GM12878 (cell line): ENCODE results near the gene P2RX4. TPM values are rescaled to one million over a fixed set of nuclear protein-coding genes. Genes with fewer than 3 reads are reported as not detected.

Source experiments
- ATAC-seq: fragments of 200-7000 bp; cut with Tn5 transposase; 3 replicates; pipeline ENCODE4 v1.9.1; 2020; ENCODE audit warnings: mild to moderate bottlenecking, moderate library complexity
- BruUV-seq: library from RNA; stranded (reverse); fragments of 400-500 nt; replicated peaks from 2 replicates; lab custom pipeline; 2021; lab: Mats Ljungman, UMichigan
- CTCF ChIA-PET: fragments of 300-600 bp; sonication (Branson Sonifier 250); formaldehyde crosslinking; extraction: SDS; loops from one replicate; lab custom pipeline; 2021; ENCODE audit warnings: inconsistent platforms; lab: Yijun Ruan, JAX
- POLR2A ChIA-PET: fragments of 350-600 bp; formaldehyde crosslinking; extraction: SDS; loops from one replicate; lab custom pipeline; 2021; ENCODE audit warnings: inconsistent platforms; lab: Charles Lee
- RAD21 ChIA-PET: fragments of 300-600 bp; sonication (Branson Sonifier 250); formaldehyde crosslinking; loops from one replicate; lab custom pipeline; 2023; ENCODE audit warnings: antibody characterized with exemption; ENCODE audit not compliant: unreplicated experiment; lab: Charles Lee
- SMC1A ChIA-PET: fragments of 300-600 bp; sonication (Branson Sonifier 250); formaldehyde crosslinking; loops from one replicate; lab custom pipeline; 2023; ENCODE audit not compliant: unreplicated experiment, uncharacterized antibody; lab: Charles Lee
- DNase-seq: peaks from one replicate; pipeline ENCODE4 v3.0.0-alpha.2; 2011; ENCODE audit warnings: low read depth, low spot score
- FAIRE-seq: peaks from 3 replicates; lab custom pipeline; 2011; peaks lifted over from hg19 to GRCh38; lab: Jason Lieb, UNC
- H2AFZ ChIP-seq: 2 replicates; pipeline ENCODE4 v1.6.0; 2011; ENCODE audit warnings: low read depth, low read length, control low read depth; ENCODE audit not compliant: control insufficient read depth
- H3K27ac ChIP-seq: 2 replicates; pipeline ENCODE4 v1.5.1; 2011; ENCODE audit warnings: control low read depth; ENCODE audit not compliant: control insufficient read depth, insufficient read depth
- H3K27me3 ChIP-seq, 2 experiments: replicated peaks in 1 of 2; 2 replicates each; pipeline versions ENCODE4 v1.6.0 to v1.6.1; 2011; ENCODE audit warnings: low read length in 1 of 2; ENCODE audit not compliant: control insufficient read depth in 2 of 2, insufficient read depth in 2 of 2
- H3K36me3 ChIP-seq, 2 experiments: 2 replicates each; pipeline ENCODE4 v1.5.1; 2011; ENCODE audit warnings: low read length in 1 of 2; ENCODE audit not compliant: control insufficient read depth in 2 of 2, insufficient read depth in 2 of 2
- H3K4me1 ChIP-seq: 2 replicates; pipeline ENCODE4 v1.6.1; 2011; ENCODE audit warnings: mild to moderate bottlenecking, low read length, moderate library complexity, mixed read lengths; ENCODE audit not compliant: control insufficient read depth, insufficient read depth
- H3K4me2 ChIP-seq: 2 replicates; pipeline ENCODE4 v1.6.0; 2011; ENCODE audit warnings: control low read depth; ENCODE audit not compliant: control insufficient read depth, insufficient read depth
- H3K4me3 ChIP-seq: fragments of 200-600 bp; sonication (generic); 2 replicates; pipeline ENCODE4 v1.5.1; 2016
- H3K79me2 ChIP-seq: 2 replicates; pipeline ENCODE4 v1.6.0; 2011; ENCODE audit warnings: low read length; ENCODE audit not compliant: control insufficient read depth, insufficient read depth
- H3K9ac ChIP-seq: 2 replicates; pipeline ENCODE4 v1.8.0; 2011; ENCODE audit warnings: low read length, control low read depth, mixed read lengths; ENCODE audit not compliant: control insufficient read depth, insufficient read depth
- H3K9me3 ChIP-seq: replicated peaks from 3 replicates; pipeline ENCODE4 v1.5.1; 2011; ENCODE audit warnings: mild to moderate bottlenecking, low read length; ENCODE audit not compliant: control insufficient read depth, insufficient read depth
- H4K20me1 ChIP-seq: 2 replicates; pipeline ENCODE4 v1.6.0; 2011; ENCODE audit not compliant: control insufficient read depth, insufficient read depth
- E2F8 ChIP-seq: fragments of 450-650 bp; IDR thresholded peaks from 2 replicates; pipeline ENCODE4 v1.6.1; 2018; ENCODE audit warnings: mild to moderate bottlenecking, low read depth, moderate library complexity; ENCODE audit not compliant: partially characterized antibody
- IRF4 ChIP-seq: IDR thresholded peaks from 2 replicates; pipeline ENCODE4 v1.6.1; 2011; ENCODE audit warnings: low read depth, low read length
- KAT2A ChIP-seq: conservative IDR thresholded peaks from 2 replicates; pipeline ENCODE4 v1.6.1; 2011; ENCODE audit warnings: low read depth, low read length; ENCODE audit not compliant: control insufficient read depth
- KDM1A ChIP-seq: fragments of 200-600 bp; sonication (generic); IDR thresholded peaks from 2 replicates; pipeline ENCODE4 v1.6.1; 2016; ENCODE audit warnings: borderline replicate concordance
- KLF5 ChIP-seq: fragments of 450-650 bp; IDR thresholded peaks from 2 replicates; pipeline ENCODE4 v1.6.1; 2014; ENCODE audit warnings: mild to moderate bottlenecking; ENCODE audit not compliant: partially characterized antibody
- LARP7 ChIP-seq: fragments of 450-650 bp; IDR thresholded peaks from 2 replicates; pipeline ENCODE4 v1.6.1; 2017; ENCODE audit warnings: mild to moderate bottlenecking
- RCOR1 ChIP-seq: conservative IDR thresholded peaks from 2 replicates; pipeline ENCODE4 v1.6.1; 2012; ENCODE audit warnings: low read depth, low read length, improper control_type of control experiment
- TCF12 ChIP-seq: IDR thresholded peaks from 2 replicates; pipeline ENCODE4 v1.6.1; 2011; ENCODE audit warnings: low read depth, mild to moderate bottlenecking, low read length
- WGBS: methylation state at CpG from one replicate; pipeline ENCODE4 v1.1.6; 2016; ENCODE audit warnings: low lambda C conversion rate; ENCODE audit not compliant: insufficient replicate concordance, insufficient coverage; ENCODE audit errors: missing lambda C conversion rate; 5-methylcytosine and 5-hydroxymethylcytosine counted together
- in situ Hi-C: fragments of 300-500 bp; cut with MboI; formaldehyde crosslinking; loops from 9 replicates; pipeline ENCODE4 v1.14.3; 2018; ENCODE audit warnings: mixed read lengths
- intact Hi-C: fragments of 100-400 bp; cut with micrococcal nuclease; formaldehyde crosslinking; loops from one replicate; pipeline ENCODE4 v1.14.2; 2022; ENCODE audit not compliant: unreplicated experiment
- polyA plus RNA-seq, 11 experiments: library from polyadenylated mRNA; depleted of rRNA in 4 of 11; unstranded in 6 of 11; stranded (reverse) in 5 of 11; fragments of >200 nt; fragmentation: Nextera tagmentation in 4 of 11; fragmentation: Illumina TruSeq in 1 of 11; extraction: Ambion mirVana in 4 of 11; extraction: Trizol in 1 of 11; gene quantifications; 1 replicate in 1 of 11; 2 replicates in 10 of 11; pipeline versions ENCODE4 v1.2.1 to v1.2.3, GENCODE V29; 2011 to 2016; ENCODE audit warnings: inconsistent platforms in 2 of 11, missing spikeins in 2 of 11, low read depth in 1 of 11
- total RNA-seq, 4 experiments: library from RNA; depleted of rRNA in 3 of 4; stranded (reverse); fragments of >200 nt in 3 of 4; fragmentation: Illumina TruSeq in 1 of 4; extraction: Trizol in 1 of 4; gene quantifications; 2 replicates each; pipeline versions ENCODE4 v1.2.1 to v1.2.3, GENCODE V29; 2013 to 2021

The P2RX4 gene
- total and polyA plus RNA-seq, 10 of the 15 experiments (the other 5 are each of a cell fraction or from before 2014, with no cell fraction given): 9.0 to 43.4 (median 20.5) TPM

- TF ChIP-seq KAT2A (no peak), KDM1A (no peak), KLF5 (no peak), TCF12 (no peak)
Measured at GRCh38 chr12:121170151-121170550, 39.8 kb upstream of the P2RX4 start (continued).

GRCh38 chr12:121170611-121171260 is 39.2 kb upstream of the P2RX4 start:
- 62% methylated on average over 14 of the region's 14 CpGs for WGBS
- ChIA-PET SMC1A (interaction anchor here (1.1 kb wide), 2 partner anchors 13 to 31 kb away, joined by 3 read pairs; no protein-coding TSS in a partner anchor), POLR2A (no interaction called here), RAD21 (no interaction called here), CTCF (interaction anchor here (0.7 kb wide), 1 partner anchor 12 kb away, joined by 3 read pairs; no protein-coding TSS in a partner anchor)
- FAIRE-seq: no peak
- TF ChIP-seq RCOR1 (no peak), E2F8 (no peak), IRF4 (no peak), LARP7 (no peak)
- intact Hi-C loops: no loop called here
- no TSS peak for BruUV-seq
- Histone ChIP-seq H3K4me1 (peaks cover 2% of the 10 kb centered on the region), H3K4me2 (no peak overlapping the region), H3K36me3 (no peaks in the 10 kb centered on the region), H3K27ac (no peak overlapping the region), H2AFZ (no peak overlapping the region), H4K20me1 (no peaks in the 10 kb centered on the region), H3K4me3 (no peak overlapping the region), H3K79me2 (no peaks in the 10 kb centered on the region), H3K27me3 (no peaks in the 10 kb centered on the region), H3K9me3 (no peaks in the 10 kb centered on the region), H3K9ac (no peak overlapping the region)
- no peak for DNase-seq
- in situ Hi-C loops: no loop called here
- ATAC-seq: no peak
